Mesenchymal stem cell (in vitro differentiated cells and primary cell): ENCODE data around the gene MBD2.

Source experiments
- small RNA-seq: library from polyadenylated mRNA; stranded (forward); fragments of <200 nt; extraction: miRNeasy Mini kit (QIAGEN cat#:217004); gene quantifications from one replicate; pipeline ENCODE3, GENCODE V24; 2013; ENCODE audit warnings: low read depth

Gene MBD2

Small RNA genes lying within 50 kb of the gene (small RNA-seq; reads per million reads assigned to genes)
- gene SNORA37 = 5.2 reads per million, percentile 56 among the genes with 10 or more reads in this experiment
